HepG2 (cell line): ENCODE data around the gene HIRA. TPM values are rescaled to one million over a fixed set of nuclear protein-coding genes. Genes with fewer than 3 reads are reported as not detected.

ENCODE experiments used
- ATAC-seq: fragments of 200-7000 bp; cut with Tn5 transposase; 3 replicates; pipeline ENCODE4 v1.9.1; 2020; ENCODE audit warnings: mild to moderate bottlenecking, moderate library complexity
- BruUV-seq: library from RNA; stranded (reverse); fragments of 400-500 nt; replicated peaks from 2 replicates; lab custom pipeline; 2021; lab: Mats Ljungman, UMichigan
- CTCF ChIA-PET: fragments of 300-600 bp; formaldehyde crosslinking; extraction: SDS; loops from one replicate; lab custom pipeline; 2021; ENCODE audit warnings: low total read pairs, inconsistent platforms, low intra/inter-chr PET ratio; lab: Yijun Ruan, JAX
- POLR2A ChIA-PET: fragments of 350-600 bp; sonication (Branson Sonifier 250); formaldehyde crosslinking; loops from one replicate; lab custom pipeline; 2020; ENCODE audit warnings: antibody characterized with exemption, inconsistent platforms; lab: Yijun Ruan, JAX
- DNase-seq: peaks from one replicate; pipeline ENCODE4 v3.0.0-alpha.2; 2015; ENCODE audit warnings: low spot score
- FAIRE-seq: peaks from 3 replicates; lab custom pipeline; 2011; peaks lifted over from hg19 to GRCh38; lab: Jason Lieb, UNC
- H2AFZ ChIP-seq: one replicate; pipeline ENCODE4 v1.6.1; 2011; ENCODE audit warnings: low read length, inconsistent platforms
- H3K27ac ChIP-seq: fragments of 300-600 bp; 3 replicates; pipeline ENCODE4 v1.8.0; 2011; ENCODE audit warnings: mixed run types, mild to moderate bottlenecking, mixed read lengths, low read length, inconsistent platforms; ENCODE audit not compliant: insufficient read depth; ENCODE audit errors: extremely low read length
- H3K27me3 ChIP-seq, 2 experiments: fragments of 200-600 bp in 1 of 2; 2 replicates in 1 of 2; 3 replicates in 1 of 2; pipeline versions ENCODE4 v1.6.0 to v1.8.0; 2011; ENCODE audit warnings: low read length in 2 of 2, mild to moderate bottlenecking in 2 of 2, moderate library complexity in 2 of 2, inconsistent platforms in 1 of 2; ENCODE audit not compliant: insufficient read depth in 2 of 2, control insufficient read depth in 1 of 2
- H3K36me3 ChIP-seq, 2 experiments: fragments of 200-600 bp in 1 of 2; replicated peaks in 1 of 2; 2 replicates in 1 of 2; 3 replicates in 1 of 2; pipeline versions ENCODE4 v1.5.1 to v1.8.0; 2011; ENCODE audit warnings: low read length in 2 of 2, inconsistent platforms in 1 of 2; ENCODE audit not compliant: insufficient read depth in 2 of 2, control insufficient read depth in 1 of 2
- H3K4me1 ChIP-seq: 2 replicates; pipeline ENCODE4 v1.5.1; 2012; ENCODE audit warnings: low read length, inconsistent platforms; ENCODE audit not compliant: insufficient read depth
- H3K4me2 ChIP-seq: 2 replicates; pipeline ENCODE4 v1.6.0; 2011; ENCODE audit warnings: low read depth, low read length, inconsistent platforms
- H3K4me3 ChIP-seq, 3 experiments: fragments of 200-600 bp in 1 of 3; sonication (generic), shearing (Covaris generic) in 1 of 3; replicated peaks in 1 of 3; 2 replicates each; pipeline ENCODE4 v1.5.1; 2011 to 2016; ENCODE audit warnings: low read length in 3 of 3, inconsistent platforms in 2 of 3, low read depth in 2 of 3, mild to moderate bottlenecking in 2 of 3, control low read depth in 1 of 3, mixed read lengths in 1 of 3; ENCODE audit not compliant: insufficient read depth in 1 of 3
- H3K79me2 ChIP-seq: one replicate; pipeline ENCODE4 v1.6.1; 2011; ENCODE audit warnings: low read length, inconsistent platforms; ENCODE audit not compliant: insufficient read depth
- H3K9ac ChIP-seq: 2 replicates; pipeline ENCODE4 v1.6.0; 2011; ENCODE audit warnings: mild to moderate bottlenecking, low read depth, low read length, inconsistent platforms; ENCODE audit not compliant: insufficient read depth
- H3K9me3 ChIP-seq: 2 replicates; pipeline ENCODE4 v1.5.1; 2012; ENCODE audit warnings: mild to moderate bottlenecking, low read length
- H4K20me1 ChIP-seq: 2 replicates; pipeline ENCODE4 v1.6.0; 2011; ENCODE audit warnings: inconsistent platforms, mild to moderate bottlenecking, low read length, moderate library complexity; ENCODE audit not compliant: insufficient read depth
- HOXA9 ChIP-seq: sonication (generic); formaldehyde crosslinking; IDR thresholded peaks from 2 replicates; pipeline ENCODE4 v1.8.1; 2022; ENCODE audit warnings: missing genetic modification reagents, mild to moderate bottlenecking, moderate library complexity, borderline replicate concordance
- ISX ChIP-seq: sonication (generic); formaldehyde crosslinking; conservative IDR thresholded peaks from 2 replicates; pipeline ENCODE4 v1.5.0; 2020; ENCODE audit warnings: missing genetic modification reagents
- ZBTB42 ChIP-seq: sonication (generic); formaldehyde crosslinking; IDR thresholded peaks from 2 replicates; pipeline ENCODE4 v1.5.0; 2020; ENCODE audit warnings: mild to moderate bottlenecking, missing genetic modification reagents
- ZNF280D ChIP-seq: sonication (generic); formaldehyde crosslinking; IDR thresholded peaks from 2 replicates; pipeline ENCODE4 v1.5.1; 2020; ENCODE audit warnings: mild to moderate bottlenecking, missing genetic modification reagents
- ZNF616 ChIP-seq: sonication (generic); formaldehyde crosslinking; IDR thresholded peaks from 2 replicates; pipeline ENCODE4 v1.5.0; 2020; ENCODE audit warnings: low read depth, mild to moderate bottlenecking, missing genetic modification reagents
- ZSCAN30 ChIP-seq: sonication (generic); formaldehyde crosslinking; IDR thresholded peaks from 2 replicates; pipeline ENCODE4 v1.5.0; 2020; ENCODE audit warnings: mild to moderate bottlenecking, missing genetic modification reagents
- WGBS: methylation state at CpG from one replicate; pipeline ENCODE4 v1.1.6; 2017; ENCODE audit warnings: low lambda C conversion rate; 5-methylcytosine and 5-hydroxymethylcytosine counted together
- in situ Hi-C: cut with HindIII; loops from 2 replicates; pipeline ENCODE4 v1.10.0; 2017; ENCODE audit warnings: low pct_unique_long_range_greater_than_20kb; ENCODE audit not compliant: extremely low pct_ligation_motif_present
- intact Hi-C: fragments of 100-400 bp; cut with micrococcal nuclease; formaldehyde crosslinking; loops from one replicate; pipeline ENCODE4 v1.10.0; 2022; ENCODE audit not compliant: unreplicated experiment
- polyA plus RNA-seq, 8 experiments: library from polyadenylated mRNA; depleted of rRNA in 3 of 8; stranded (reverse) in 7 of 8; unstranded in 1 of 8; fragments of >200 nt; fragmentation: Illumina TruSeq in 4 of 8; extraction: Trizol in 4 of 8; gene quantifications; 2 replicates each; pipeline versions ENCODE4 v1.2.1 to v1.2.3, GENCODE V29; 2011 to 2016; ENCODE audit warnings: low read depth in 4 of 8, missing spikeins in 1 of 8, mixed read lengths in 1 of 8; ENCODE audit not compliant: insufficient read depth in 1 of 8
- total RNA-seq, 5 experiments: library from RNA; depleted of rRNA; stranded (reverse); fragments of >200 nt; fragmentation: Illumina TruSeq; extraction: Trizol; gene quantifications; 2 replicates each; pipeline ENCODE4 v1.2.3, GENCODE V29; 2016; ENCODE audit warnings: low read depth in 1 of 5
- TF ChIP-seq, protein P1 (sequence below): sonication (generic); formaldehyde crosslinking; IDR thresholded peaks from one replicate; pipeline ENCODE4 v1.5.1; 2020; ENCODE audit warnings: mild to moderate bottlenecking, missing genetic modification reagents; ENCODE audit errors: not compliant biosample characterization
- TF ChIP-seq, protein P2 (sequence below): sonication (generic); formaldehyde crosslinking; IDR thresholded peaks from 2 replicates; pipeline ENCODE4 v1.4.0; 2020; ENCODE audit warnings: missing genetic modification reagents

The HIRA gene
- total and polyA plus RNA-seq, 2 of the 13 experiments (the other 11 are each of a cell fraction or from before 2014, with no cell fraction given), result 21.5 to 29.2 TPM

DNA sequence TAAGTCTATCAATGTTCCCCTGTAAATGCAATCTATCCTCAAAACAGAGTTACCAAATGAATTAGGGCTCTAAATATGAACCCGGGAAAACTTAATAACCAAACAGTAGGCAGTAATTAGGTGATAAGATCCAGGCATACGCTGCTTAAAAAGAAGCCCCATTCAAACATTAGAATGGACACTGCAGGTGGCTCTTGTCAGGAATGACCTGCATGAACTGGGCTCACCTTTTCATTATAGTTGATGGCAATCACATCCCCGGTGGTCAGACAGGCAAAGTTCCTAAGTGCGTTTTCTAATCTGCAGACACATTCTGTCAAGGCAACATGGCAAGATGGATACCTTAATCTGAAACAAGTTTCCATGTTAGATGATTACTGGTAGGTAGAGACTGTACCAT, 33.4 kb upstream of the HIRA start:
- ATAC-seq (no peak), DNase-seq (no peak), FAIRE-seq (no peak)
- Histone ChIP-seq H3K9me3 (no peaks in the 10 kb centered on the region), H4K20me1 (no peaks in the 10 kb centered on the region), H3K79me2 (no peaks in the 10 kb centered on the region), H2AFZ (no peak overlapping the region), H3K4me2 (no peak overlapping the region), H3K4me1 (no peaks in the 10 kb centered on the region), H3K36me3 (peaks cover 29 to 68% of the 10 kb centered on the region in 2 experiments; a peak in 4 of 5 replicates), H3K9ac (no peak overlapping the region), H3K4me3 (no peak overlapping the region), H3K27ac (no peak overlapping the region), H3K27me3 (no peaks in the 10 kb centered on the region)
- BruUV-seq, result no TSS peak
- WGBS, result 98% methylated on average over 4 of the region's 4 CpGs
- in situ Hi-C loops (no loop called here), intact Hi-C loops (no loop called here)
- CTCF ChIA-PET, result no interaction called here
- POLR2A ChIA-PET, result no interaction called here
- TF ChIP-seq ZNF280D (CRISPR knock-in tag) (no peak), ZNF616 (no peak), ZBTB42 (CRISPR knock-in tag) (no peak), ZSCAN30 (no peak), HOXA9 (CRISPR knock-in tag) (no peak), ISX (no peak)
- TF ChIP-seq, protein P1, sequence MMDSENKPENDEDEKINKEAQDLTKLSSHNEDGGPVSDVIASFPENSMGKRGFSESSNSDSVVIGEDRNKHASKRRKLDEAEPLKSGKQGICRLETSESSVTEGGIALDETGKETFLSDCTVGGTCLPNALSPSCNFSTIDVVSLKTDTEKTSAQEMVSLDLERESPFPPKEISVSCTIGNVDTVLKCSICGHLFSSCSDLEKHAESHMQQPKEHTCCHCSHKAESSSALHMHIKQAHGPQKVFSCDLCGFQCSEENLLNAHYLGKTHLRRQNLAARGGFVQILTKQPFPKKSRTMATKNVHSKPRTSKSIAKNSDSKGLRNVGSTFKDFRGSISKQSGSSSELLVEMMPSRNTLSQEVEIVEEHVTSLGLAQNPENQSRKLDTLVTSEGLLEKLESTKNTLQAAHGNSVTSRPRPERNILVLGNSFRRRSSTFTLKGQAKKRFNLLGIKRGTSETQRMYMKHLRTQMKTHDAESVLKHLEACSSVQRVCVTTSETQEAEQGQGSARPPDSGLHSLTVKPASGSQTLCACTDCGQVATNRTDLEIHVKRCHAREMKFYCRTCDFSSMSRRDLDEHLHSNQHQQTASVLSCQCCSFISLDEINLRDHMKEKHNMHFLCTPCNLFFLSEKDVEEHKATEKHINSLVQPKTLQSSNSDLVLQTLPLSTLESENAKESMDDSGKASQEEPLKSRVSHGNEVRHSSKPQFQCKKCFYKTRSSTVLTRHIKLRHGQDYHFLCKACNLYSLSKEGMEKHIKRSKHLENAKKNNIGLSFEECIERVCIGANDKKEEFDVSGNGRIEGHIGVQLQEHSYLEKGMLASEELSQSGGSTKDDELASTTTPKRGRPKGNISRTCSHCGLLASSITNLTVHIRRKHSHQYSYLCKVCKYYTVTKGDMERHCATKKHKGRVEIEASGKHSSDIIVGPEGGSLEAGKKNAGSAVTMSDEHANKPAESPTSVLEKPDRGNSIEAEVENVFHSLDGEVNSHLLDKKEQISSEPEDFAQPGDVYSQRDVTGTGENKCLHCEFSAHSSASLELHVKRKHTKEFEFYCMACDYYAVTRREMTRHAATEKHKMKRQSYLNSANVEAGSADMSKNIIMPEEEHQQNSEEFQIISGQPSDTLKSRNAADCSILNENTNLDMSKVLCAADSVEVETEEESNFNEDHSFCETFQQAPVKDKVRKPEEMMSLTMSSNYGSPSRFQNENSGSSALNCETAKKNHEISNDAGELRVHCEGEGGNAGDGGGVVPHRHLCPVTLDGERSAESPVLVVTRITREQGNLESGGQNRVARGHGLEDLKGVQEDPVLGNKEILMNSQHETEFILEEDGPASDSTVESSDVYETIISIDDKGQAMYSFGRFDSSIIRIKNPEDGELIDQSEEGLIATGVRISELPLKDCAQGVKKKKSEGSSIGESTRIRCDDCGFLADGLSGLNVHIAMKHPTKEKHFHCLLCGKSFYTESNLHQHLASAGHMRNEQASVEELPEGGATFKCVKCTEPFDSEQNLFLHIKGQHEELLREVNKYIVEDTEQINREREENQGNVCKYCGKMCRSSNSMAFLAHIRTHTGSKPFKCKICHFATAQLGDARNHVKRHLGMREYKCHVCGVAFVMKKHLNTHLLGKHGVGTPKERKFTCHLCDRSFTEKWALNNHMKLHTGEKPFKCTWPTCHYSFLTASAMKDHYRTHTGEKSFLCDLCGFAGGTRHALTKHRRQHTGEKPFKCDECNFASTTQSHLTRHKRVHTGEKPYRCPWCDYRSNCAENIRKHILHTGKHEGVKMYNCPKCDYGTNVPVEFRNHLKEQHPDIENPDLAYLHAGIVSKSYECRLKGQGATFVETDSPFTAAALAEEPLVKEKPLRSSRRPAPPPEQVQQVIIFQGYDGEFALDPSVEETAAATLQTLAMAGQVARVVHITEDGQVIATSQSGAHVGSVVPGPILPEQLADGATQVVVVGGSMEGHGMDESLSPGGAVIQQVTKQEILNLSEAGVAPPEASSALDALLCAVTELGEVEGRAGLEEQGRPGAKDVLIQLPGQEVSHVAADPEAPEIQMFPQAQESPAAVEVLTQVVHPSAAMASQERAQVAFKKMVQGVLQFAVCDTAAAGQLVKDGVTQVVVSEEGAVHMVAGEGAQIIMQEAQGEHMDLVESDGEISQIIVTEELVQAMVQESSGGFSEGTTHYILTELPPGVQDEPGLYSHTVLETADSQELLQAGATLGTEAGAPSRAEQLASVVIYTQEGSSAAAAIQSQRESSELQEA (CRISPR knock-in tag), result no peak
- TF ChIP-seq, protein P2, sequence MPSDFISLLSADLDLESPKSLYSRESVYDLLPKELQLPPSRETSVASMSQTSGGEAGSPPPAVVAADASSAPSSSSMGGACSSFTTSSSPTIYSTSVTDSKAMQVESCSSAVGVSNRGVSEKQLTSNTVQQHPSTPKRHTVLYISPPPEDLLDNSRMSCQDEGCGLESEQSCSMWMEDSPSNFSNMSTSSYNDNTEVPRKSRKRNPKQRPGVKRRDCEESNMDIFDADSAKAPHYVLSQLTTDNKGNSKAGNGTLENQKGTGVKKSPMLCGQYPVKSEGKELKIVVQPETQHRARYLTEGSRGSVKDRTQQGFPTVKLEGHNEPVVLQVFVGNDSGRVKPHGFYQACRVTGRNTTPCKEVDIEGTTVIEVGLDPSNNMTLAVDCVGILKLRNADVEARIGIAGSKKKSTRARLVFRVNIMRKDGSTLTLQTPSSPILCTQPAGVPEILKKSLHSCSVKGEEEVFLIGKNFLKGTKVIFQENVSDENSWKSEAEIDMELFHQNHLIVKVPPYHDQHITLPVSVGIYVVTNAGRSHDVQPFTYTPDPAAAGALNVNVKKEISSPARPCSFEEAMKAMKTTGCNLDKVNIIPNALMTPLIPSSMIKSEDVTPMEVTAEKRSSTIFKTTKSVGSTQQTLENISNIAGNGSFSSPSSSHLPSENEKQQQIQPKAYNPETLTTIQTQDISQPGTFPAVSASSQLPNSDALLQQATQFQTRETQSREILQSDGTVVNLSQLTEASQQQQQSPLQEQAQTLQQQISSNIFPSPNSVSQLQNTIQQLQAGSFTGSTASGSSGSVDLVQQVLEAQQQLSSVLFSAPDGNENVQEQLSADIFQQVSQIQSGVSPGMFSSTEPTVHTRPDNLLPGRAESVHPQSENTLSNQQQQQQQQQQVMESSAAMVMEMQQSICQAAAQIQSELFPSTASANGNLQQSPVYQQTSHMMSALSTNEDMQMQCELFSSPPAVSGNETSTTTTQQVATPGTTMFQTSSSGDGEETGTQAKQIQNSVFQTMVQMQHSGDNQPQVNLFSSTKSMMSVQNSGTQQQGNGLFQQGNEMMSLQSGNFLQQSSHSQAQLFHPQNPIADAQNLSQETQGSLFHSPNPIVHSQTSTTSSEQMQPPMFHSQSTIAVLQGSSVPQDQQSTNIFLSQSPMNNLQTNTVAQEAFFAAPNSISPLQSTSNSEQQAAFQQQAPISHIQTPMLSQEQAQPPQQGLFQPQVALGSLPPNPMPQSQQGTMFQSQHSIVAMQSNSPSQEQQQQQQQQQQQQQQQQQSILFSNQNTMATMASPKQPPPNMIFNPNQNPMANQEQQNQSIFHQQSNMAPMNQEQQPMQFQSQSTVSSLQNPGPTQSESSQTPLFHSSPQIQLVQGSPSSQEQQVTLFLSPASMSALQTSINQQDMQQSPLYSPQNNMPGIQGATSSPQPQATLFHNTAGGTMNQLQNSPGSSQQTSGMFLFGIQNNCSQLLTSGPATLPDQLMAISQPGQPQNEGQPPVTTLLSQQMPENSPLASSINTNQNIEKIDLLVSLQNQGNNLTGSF, result no peak
